SK-N-MC (cell line): ENCODE results near the gene RGL3.
A peak's percentile ranks its signal among the peaks of the same experiment; 100 is the strongest.

Source experiments
- DNase-seq: peaks from one replicate; pipeline ENCODE4 v3.0.0-alpha.2; 2011; ENCODE audit warnings: low read depth, low spot score
- H3K27ac ChIP-seq: fragments of 200-600 bp; sonication (generic); 2 replicates; pipeline ENCODE4 v1.5.1; 2016; ENCODE audit warnings: mixed run types
- H3K36me3 ChIP-seq: fragments of 200-600 bp; sonication (generic); 2 replicates; pipeline ENCODE4 v1.6.1; 2017; ENCODE audit warnings: antibody characterized with exemption, low read length, mixed read lengths; ENCODE audit not compliant: insufficient read depth
- H3K4me3 ChIP-seq: fragments of 200-600 bp; sonication (generic); 2 replicates; pipeline ENCODE4 v1.5.1; 2016
- H3K9ac ChIP-seq: fragments of 200-600 bp; sonication (generic); 2 replicates; pipeline ENCODE4 v1.8.0; 2017; ENCODE audit warnings: mixed run types, mixed read lengths; ENCODE audit not compliant: insufficient read length
- H3K9me3 ChIP-seq: fragments of 200-600 bp; sonication (generic); 2 replicates; pipeline ENCODE4 v1.6.1; 2017; ENCODE audit warnings: low read depth, mild to moderate bottlenecking, antibody characterized with exemption, low read length, moderate library complexity, mixed read lengths
- EZH2 ChIP-seq: fragments of 200-600 bp; sonication (generic); IDR thresholded peaks from one replicate; pipeline ENCODE4 v1.6.1; 2017; ENCODE audit warnings: antibody characterized with exemption
- FOXP2 ChIP-seq: optimal IDR thresholded peaks from 2 replicates; pipeline ENCODE3; 2011; ENCODE audit warnings: mild to moderate bottlenecking, moderate library complexity; ENCODE audit not compliant: insufficient read depth; ENCODE audit errors: extremely low read length, control extremely low read depth
- POLR2AphosphoS5 ChIP-seq: IDR thresholded peaks from 2 replicates; pipeline ENCODE4 v1.6.1; 2012; ENCODE audit warnings: mild to moderate bottlenecking, low read depth, low read length, borderline replicate concordance

The RGL3 gene

DNA sequence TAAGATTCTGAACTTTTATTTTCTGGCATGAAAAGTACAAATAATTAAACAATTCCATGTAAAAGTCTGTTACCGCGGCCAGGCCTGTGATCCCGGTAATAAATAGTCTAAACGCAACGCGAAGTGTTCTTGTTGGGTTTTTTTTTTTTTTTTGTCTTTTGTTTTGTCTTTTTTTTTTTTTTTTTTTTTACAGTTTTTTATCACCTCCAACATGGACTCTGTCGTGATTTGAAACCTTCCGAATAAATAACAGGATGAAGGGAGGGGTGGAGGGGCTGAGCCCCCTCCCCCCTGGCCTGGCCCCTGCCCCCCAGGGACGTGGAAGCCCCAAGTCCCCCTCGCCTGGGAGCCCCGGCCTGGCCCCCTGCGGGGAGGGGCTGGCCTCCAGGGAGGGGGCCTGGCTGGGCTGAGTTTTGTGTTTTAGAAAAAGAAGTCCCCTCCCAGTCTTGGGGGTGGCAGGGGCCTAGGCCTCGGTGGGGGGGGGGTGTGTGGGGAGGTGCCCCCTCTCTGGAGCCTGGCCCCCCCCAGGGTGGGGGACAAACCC is 32.3 kb upstream of the RGL3 start:
- TF ChIP-seq FOXP2 (no peak), EZH2 (no peak), POLR2AphosphoS5 (no peak)
- H3K36me3 ChIP-seq, result peaks cover 30% of the 10 kb centered on the region; the same call in 1 of the 2 replicates
- H3K4me3 ChIP-seq, result no peak overlapping the region
- peak overlapping the region; percentile 80 for H3K27ac ChIP-seq
- no peaks in the 10 kb centered on the region for H3K9me3 ChIP-seq
- no peak for DNase-seq
- H3K9ac ChIP-seq, result no peak overlapping the region

DNA sequence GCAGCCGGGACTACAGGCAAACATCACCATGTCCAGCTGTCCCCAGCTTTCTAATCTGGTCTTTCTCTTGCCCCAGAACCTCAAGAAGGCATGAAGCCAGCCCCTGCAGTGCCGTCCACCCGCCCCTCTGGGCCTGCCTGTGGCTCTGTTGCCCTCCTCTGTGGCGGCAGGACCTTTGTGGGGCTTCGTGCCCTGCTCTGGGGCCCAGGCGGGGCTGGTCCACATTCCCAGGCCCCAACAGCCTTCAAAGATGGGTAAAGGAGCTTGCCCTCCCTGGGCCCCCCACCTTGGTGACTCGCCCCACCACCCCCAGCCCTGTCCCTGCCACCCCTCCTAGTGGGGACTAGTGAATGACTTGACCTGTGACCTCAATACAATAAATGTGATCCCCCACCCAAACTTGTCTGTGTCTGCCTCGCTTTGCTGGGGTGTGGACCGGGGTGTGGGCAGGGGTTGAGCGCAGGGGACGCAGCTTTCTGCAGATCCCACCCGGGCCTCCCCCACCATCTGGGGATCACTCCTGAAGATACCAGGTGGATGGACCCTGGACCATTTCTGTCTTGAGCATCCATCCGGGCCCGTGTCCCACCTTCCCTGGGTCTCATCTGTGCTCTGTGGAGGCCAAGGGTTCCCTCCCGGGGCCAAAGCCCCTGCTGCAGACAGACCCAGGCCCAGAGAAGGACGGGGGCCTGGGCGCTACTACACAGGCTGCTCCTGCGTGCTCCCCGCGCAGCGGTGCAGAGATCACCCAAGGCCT is 31.6 kb upstream of the RGL3 start:
- Histone ChIP-seq H3K4me3 (no peak overlapping the region), H3K36me3 (peaks cover 30% of the 10 kb centered on the region; the same call in 1 of the 2 replicates), H3K27ac (peak overlapping the region; percentile 80; the same call in 1 of the 2 replicates), H3K9me3 (no peaks in the 10 kb centered on the region), H3K9ac (no peak overlapping the region)
- TF ChIP-seq POLR2AphosphoS5 (0 out of 2 replicates have a peak, but pooled peaks have one; percentile 6), FOXP2 (no peak), EZH2 (no peak)
- no peak for DNase-seq

DNA sequence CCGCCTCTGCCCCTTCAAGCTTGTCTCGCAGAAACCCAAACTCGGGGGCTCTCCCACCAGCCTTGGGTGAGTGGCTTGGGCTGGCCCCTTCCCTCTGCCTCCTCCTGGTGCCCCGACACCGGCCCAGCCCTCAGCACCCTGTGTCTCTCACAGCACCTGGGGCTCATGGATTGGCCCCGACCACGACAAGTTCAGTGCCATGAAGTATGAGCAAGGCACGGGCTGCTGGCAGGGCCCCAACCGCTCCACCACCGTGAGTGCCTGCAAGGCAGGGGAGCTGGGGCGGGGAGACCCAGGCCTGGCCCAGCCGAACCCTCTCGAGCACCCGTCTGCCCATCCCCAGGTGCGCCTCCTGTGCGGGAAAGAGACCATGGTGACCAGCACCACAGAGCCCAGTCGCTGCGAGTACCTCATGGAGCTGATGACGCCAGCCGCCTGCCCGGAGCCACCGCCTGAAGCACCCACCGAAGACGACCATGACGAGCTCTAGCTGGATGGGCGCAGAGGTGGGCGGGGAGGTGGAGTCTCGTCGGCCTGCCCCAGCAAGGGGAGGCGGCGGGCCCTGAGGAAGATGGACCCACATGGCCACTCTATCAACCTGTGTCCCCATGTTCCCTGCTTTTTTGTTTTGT is 29.9 kb upstream of the RGL3 start:
- no peaks in the 10 kb centered on the region for H3K9me3 ChIP-seq
- H3K27ac ChIP-seq, result no peak overlapping the region
- peaks cover 45% of the 10 kb centered on the region; the same call in 1 of the 2 replicates for H3K36me3 ChIP-seq
- DNase-seq, result no peak
- no peak overlapping the region for H3K4me3 ChIP-seq
- no peak overlapping the region for H3K9ac ChIP-seq
- no peak for TF ChIP-seq FOXP2
- TF ChIP-seq POLR2AphosphoS5, result no peak
- TF ChIP-seq EZH2, result no peak

DNA sequence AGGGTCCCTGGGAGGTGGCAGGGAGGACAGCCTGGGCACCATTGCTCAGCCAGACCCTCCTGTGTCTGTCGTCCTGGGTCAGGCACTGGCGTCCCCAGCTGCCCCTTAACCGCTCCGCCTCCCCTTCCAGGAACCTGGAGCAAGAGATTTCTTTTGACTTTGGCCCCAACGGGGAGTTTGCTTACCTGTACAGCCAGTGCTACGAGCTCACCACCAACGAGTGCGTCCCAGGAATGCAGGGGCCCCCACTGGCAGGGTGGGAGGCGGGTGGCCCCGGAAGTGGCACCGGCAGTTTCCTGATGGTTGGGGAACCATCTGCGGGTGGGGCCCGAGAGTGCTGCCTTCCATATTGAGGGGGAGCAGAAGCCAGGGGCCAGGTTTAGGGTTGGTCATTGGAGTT is 29.3 kb upstream of the RGL3 start:
- Histone ChIP-seq H3K4me3 (no peak overlapping the region), H3K36me3 (peaks cover 49% of the 10 kb centered on the region; the same call in 1 of the 2 replicates), H3K27ac (no peak overlapping the region), H3K9me3 (no peaks in the 10 kb centered on the region), H3K9ac (no peak overlapping the region)
- TF ChIP-seq EZH2, result no peak
- TF ChIP-seq FOXP2, result no peak
- no peak for TF ChIP-seq POLR2AphosphoS5
- DNase-seq, result no peak

DNA sequence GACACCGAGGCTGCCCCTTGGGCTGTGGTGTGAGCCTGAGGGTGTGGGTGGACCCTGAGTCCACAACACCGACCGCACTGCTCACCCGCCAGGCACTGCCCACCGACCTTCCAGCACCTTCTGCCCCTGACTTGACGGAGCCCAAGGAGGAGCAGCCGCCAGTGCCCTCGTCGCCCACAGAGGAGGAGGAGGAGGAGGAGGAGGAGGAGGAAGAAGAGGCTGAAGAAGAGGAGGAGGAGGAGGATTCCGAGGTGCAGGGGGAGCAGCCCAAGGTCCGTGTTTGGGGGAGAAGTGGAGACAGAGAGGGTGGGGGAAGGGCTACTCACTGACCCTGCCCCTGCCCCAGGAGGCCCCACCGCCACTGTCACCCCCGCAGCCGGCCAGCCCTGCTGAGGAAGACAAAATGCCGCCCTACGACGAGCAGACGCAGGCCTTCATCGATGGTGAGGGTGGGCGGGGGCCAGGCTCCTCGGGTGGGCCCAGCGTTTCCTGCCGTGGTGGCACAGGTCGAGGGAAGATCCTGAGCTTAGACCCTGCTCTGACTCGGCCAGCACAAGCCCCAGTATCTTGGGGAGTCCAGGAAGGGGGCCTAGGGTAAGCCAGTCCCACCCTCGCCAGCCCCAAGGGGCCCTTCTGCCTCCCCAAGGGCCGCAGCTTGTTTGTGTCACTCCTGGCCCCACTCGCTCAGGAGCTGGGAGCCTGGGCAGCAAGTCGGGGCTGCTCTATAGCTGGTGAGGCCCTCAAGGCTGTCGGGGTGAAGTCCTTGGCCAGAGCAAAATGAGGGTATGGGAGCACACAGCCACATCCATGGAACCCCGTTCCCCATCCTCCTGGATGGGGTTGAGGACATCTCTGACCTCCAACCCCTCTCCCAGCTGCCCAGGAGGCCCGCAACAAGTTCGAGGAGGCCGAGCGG is 28.5 kb upstream of the RGL3 start:
- Histone ChIP-seq H3K9ac (no peak overlapping the region), H3K4me3 (no peak overlapping the region), H3K27ac (no peak overlapping the region), H3K36me3 (peaks cover 52% of the 10 kb centered on the region; the same call in 1 of the 2 replicates), H3K9me3 (no peaks in the 10 kb centered on the region)
- no peak for DNase-seq
- TF ChIP-seq FOXP2 (no peak), POLR2AphosphoS5 (no peak), EZH2 (no peak)

DNA sequence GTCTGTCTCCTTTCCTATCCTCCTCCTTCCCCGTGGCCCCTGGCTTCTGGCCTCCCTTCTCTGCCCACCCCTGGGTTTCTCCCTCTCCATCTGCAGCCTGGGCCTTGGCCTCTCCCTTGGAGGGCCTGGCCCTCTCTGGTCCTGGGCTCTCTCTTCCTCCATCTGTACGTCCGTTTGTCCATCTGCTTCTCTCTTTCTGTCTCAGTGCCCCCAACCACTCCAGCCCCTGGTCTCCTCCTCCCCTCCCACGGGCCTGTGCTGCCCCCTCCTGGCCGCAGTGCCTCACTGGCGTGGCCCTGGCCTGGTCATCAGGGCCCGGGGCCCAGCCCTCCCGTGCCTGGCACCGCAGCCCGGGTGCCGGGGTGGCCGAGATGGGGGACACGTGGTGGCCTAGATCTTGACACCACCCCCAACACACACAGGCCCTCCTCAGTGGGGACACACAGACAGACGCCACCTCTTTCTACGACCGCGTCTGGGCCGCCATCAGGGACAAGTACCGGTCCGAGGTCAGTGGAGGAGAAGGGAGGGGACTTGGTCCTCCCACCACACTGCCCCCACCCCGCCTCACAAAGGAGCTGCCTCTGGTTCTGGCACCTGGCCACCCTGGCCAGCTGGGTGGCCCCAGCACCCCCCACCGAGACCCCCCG is 27.7 kb upstream of the RGL3 start:
- DNase-seq, result no peak
- Histone ChIP-seq H3K9ac (no peak overlapping the region), H3K36me3 (peaks cover 60% of the 10 kb centered on the region; the same call in 1 of the 2 replicates), H3K27ac (no peak overlapping the region), H3K9me3 (no peaks in the 10 kb centered on the region), H3K4me3 (no peak overlapping the region)
- TF ChIP-seq EZH2, result no peak
- no peak for TF ChIP-seq POLR2AphosphoS5
- TF ChIP-seq FOXP2, result no peak

DNA sequence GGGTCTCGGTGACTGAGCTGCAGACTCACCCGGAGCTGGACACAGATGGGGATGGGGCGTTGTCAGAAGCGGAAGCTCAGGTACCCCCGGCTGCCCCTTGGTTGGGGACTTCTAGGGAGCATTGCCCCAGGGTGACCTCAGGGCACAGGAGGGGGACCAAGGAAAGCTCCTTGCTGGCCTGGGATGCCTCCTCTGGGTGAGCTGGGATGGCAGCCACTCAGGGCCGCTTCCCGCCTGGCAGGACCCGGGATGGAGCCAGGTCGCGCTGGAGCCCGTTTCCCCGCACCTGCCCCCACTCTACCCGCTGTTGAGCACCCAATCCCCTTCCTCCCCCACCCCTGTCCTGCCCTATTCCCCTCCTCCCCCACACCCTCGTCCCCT is 27.1 kb upstream of the RGL3 start:
- no peak for DNase-seq
- no peak overlapping the region for H3K27ac ChIP-seq
- TF ChIP-seq POLR2AphosphoS5 (no peak), FOXP2 (no peak), EZH2 (no peak)
- no peaks in the 10 kb centered on the region for H3K9me3 ChIP-seq
- no peak overlapping the region for H3K9ac ChIP-seq
- H3K36me3 ChIP-seq, result peaks cover 65% of the 10 kb centered on the region; the same call in 1 of the 2 replicates
- no peak overlapping the region for H3K4me3 ChIP-seq
